H54 (cell line): Measurements from ENCODE around the gene HERC2.

Source experiments
- DNase-seq: peaks from one replicate; pipeline ENCODE4 v3.0.0; 2011; ENCODE audit warnings: low spot score, mixed read lengths; ENCODE audit not compliant: insufficient read length
- FAIRE-seq: peaks from 3 replicates; lab custom pipeline; 2011; peaks lifted over from hg19 to GRCh38; lab: Jason Lieb, UNC
- POLR2A ChIP-seq: IDR thresholded peaks from 2 replicates; pipeline ENCODE4 v1.6.1; 2011; ENCODE audit warnings: low read depth, mild to moderate bottlenecking, low read length

Gene HERC2

GRCh38 chr15:28078191-28078719 lies 243.7 kb downstream of the HERC2 start:
- TF ChIP-seq POLR2A: no peak
- no peak for FAIRE-seq
- DNase-seq: no peak

DNA sequence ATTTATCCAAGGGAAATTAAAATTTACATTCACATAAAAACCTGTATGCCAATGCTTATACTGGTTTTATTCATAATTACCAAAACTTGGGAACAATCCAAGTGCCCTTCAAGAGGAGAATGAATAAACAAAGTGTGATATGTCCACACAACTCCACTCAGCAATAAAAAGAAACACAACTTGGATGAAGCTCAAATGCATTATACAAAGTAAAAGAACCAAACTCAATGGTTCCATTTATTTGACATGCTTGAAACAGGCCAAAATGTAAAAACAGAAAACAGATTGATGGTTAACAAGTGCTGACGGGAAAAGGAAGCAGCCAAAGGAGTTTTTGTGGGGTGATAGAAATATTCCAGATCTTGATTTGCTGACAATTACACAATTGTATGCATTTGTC lies 246.4 kb downstream of the HERC2 start:
- TF ChIP-seq POLR2A: no peak
- no peak for DNase-seq
- no peak for FAIRE-seq

GRCh38 chr15:28068930-28069329 lies 253.0 kb downstream of the HERC2 start:
- no peak for DNase-seq
- no peak for TF ChIP-seq POLR2A
- no peak for FAIRE-seq

DNA sequence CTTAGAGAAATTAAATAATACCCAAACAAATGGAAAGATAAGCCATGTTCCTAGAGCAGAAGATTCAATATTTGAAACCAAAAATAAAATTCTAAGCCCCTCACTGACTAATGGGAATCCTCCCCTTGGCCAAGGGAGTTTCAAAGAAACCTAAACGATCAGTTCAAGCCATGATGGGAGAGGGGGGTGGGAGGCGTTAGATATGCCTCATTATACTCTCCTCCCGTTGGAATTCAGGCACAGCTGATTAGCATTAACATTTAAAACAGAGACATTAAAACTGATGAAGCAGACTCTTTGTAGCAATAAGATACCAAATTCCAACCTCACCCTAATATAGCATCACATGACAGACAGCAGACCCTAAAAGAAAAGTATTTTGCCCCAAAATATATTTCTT lies 255.7 kb downstream of the HERC2 start:
- FAIRE-seq (no peak), DNase-seq (no peak)
- no peak for TF ChIP-seq POLR2A
